Loucy (cell line): Measurements from ENCODE around the gene ANKRD65.

ENCODE experiments used
- H2AFZ ChIP-seq: fragments of 200-600 bp; sonication (generic); 2 replicates; pipeline ENCODE4 v1.6.0; 2016; ENCODE audit warnings: antibody characterized with exemption, mild to moderate bottlenecking, low read length, moderate library complexity
- H3F3A ChIP-seq: fragments of 200-600 bp; 2 replicates; pipeline ENCODE4 v1.6.0; 2016; ENCODE audit warnings: antibody characterized with exemption, low read depth, mild to moderate bottlenecking
- H3K27me3 ChIP-seq: fragments of 200-600 bp; sonication (generic); 2 replicates; pipeline ENCODE4 v1.6.1; 2014; ENCODE audit warnings: low read length, mild to moderate bottlenecking; ENCODE audit not compliant: insufficient read depth, poor library complexity, severe bottlenecking
- H3K36me3 ChIP-seq: fragments of 200-600 bp; sonication (generic); 2 replicates; pipeline ENCODE4 v1.6.1; 2016; ENCODE audit warnings: low read length; ENCODE audit not compliant: insufficient read depth
- H3K4me1 ChIP-seq: fragments of 200-600 bp; sonication (generic); 2 replicates; pipeline ENCODE4 v1.5.1; 2014; ENCODE audit warnings: low read length, mild to moderate bottlenecking; ENCODE audit not compliant: insufficient read depth, poor library complexity, severe bottlenecking
- H3K4me2 ChIP-seq: fragments of 200-600 bp; sonication (generic); 2 replicates; pipeline ENCODE4 v1.6.0; 2014; ENCODE audit warnings: antibody characterized with exemption, low read length, low read depth, mild to moderate bottlenecking; ENCODE audit not compliant: poor library complexity, severe bottlenecking
- H3K4me3 ChIP-seq: fragments of 200-600 bp; sonication (generic); 2 replicates; pipeline ENCODE4 v1.5.1; 2014; ENCODE audit warnings: low read length, mild to moderate bottlenecking, mixed read lengths; ENCODE audit not compliant: poor library complexity, severe bottlenecking
- H3K79me2 ChIP-seq: fragments of 200-600 bp; sonication (generic); 2 replicates; pipeline ENCODE4 v1.6.1; 2014; ENCODE audit warnings: low read length; ENCODE audit not compliant: insufficient read depth
- H3K9ac ChIP-seq: fragments of 200-600 bp; sonication (generic); 2 replicates; pipeline ENCODE4 v1.6.0; 2014; ENCODE audit warnings: mild to moderate bottlenecking, low read depth, low read length, moderate library complexity; ENCODE audit not compliant: poor library complexity, severe bottlenecking
- H3K9me2 ChIP-seq: fragments of 200-600 bp; sonication (generic); replicated peaks from 2 replicates; pipeline ENCODE4 v1.6.1; 2016; ENCODE audit warnings: low read depth, low read length, mixed read lengths
- H3K9me3 ChIP-seq: fragments of 200-600 bp; sonication (generic); 2 replicates; pipeline ENCODE4 v1.6.1; 2014; ENCODE audit warnings: mild to moderate bottlenecking, antibody characterized with exemption, low read length, low read depth; ENCODE audit not compliant: insufficient read depth
- H4K20me1 ChIP-seq: fragments of 200-600 bp; sonication (generic); 2 replicates; pipeline ENCODE4 v1.6.0; 2014; ENCODE audit warnings: antibody characterized with exemption, low read length, mild to moderate bottlenecking; ENCODE audit not compliant: insufficient read depth, poor library complexity, severe bottlenecking
- CTCF ChIP-seq: fragments of 200-600 bp; sonication (generic); conservative IDR thresholded peaks from 2 replicates; pipeline ENCODE4 v1.5.1; 2014; ENCODE audit warnings: mild to moderate bottlenecking, antibody characterized with exemption, low read length
- EZH2phosphoT487 ChIP-seq: fragments of 200-600 bp; IDR thresholded peaks from 2 replicates; pipeline ENCODE4 v1.6.1; 2018; ENCODE audit warnings: antibody characterized with exemption, mild to moderate bottlenecking, moderate library complexity, borderline replicate concordance

The ANKRD65 gene

DNA sequence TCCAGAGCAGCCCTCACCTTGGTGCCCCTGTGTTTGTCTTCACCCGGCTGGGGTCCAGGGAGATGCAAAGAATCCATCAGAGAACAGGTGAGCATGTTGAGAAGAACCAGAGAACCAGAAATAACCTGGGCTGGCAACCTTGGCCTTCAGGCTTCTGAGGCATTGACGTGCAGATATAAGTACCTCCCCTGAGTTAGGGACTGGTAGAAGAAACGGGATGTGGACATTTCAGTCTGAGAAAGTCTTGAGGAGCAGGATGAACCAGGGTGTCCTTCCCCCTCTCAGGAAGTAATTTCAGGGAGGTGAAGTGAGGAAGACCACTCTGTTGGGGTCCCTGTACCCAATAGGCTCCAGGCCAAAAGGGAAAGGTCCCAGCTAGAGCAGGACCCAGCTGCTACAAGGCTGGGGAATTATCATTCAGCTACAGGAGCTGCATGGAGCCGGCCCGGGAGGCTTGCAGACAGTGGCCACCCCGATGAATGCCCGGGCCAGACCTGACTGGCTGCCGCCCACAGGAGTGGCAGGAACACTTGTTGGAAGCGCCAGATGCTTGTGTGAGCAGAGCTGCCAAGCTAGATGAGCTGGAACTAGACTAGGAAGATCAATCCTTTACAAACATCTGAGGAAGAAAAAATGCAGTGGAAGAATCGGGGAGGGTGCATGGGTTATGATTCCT, 44.4 kb downstream of the ANKRD65 start:
- H3K27me3 ChIP-seq, result no peaks in the 10 kb centered on the region
- H3K4me3 ChIP-seq, result peak overlapping the region; percentile 92
- no peak for TF ChIP-seq CTCF
- TF ChIP-seq EZH2phosphoT487, result no peak
- H3K36me3 ChIP-seq, result no peaks in the 10 kb centered on the region
- peak overlapping the region; percentile 98 for H3K4me2 ChIP-seq
- H3K9ac ChIP-seq, result peak overlapping the region; percentile 84
- H3K9me2 ChIP-seq, result no peaks in the 10 kb centered on the region
- H3K9me3 ChIP-seq, result no peaks in the 10 kb centered on the region
- peaks cover 14% of the 10 kb centered on the region for H4K20me1 ChIP-seq
- H3K4me1 ChIP-seq, result peaks cover 30% of the 10 kb centered on the region
- no peak overlapping the region for H2AFZ ChIP-seq
- no peaks in the 10 kb centered on the region for H3F3A ChIP-seq
- peaks cover 38% of the 10 kb centered on the region for H3K79me2 ChIP-seq

DNA sequence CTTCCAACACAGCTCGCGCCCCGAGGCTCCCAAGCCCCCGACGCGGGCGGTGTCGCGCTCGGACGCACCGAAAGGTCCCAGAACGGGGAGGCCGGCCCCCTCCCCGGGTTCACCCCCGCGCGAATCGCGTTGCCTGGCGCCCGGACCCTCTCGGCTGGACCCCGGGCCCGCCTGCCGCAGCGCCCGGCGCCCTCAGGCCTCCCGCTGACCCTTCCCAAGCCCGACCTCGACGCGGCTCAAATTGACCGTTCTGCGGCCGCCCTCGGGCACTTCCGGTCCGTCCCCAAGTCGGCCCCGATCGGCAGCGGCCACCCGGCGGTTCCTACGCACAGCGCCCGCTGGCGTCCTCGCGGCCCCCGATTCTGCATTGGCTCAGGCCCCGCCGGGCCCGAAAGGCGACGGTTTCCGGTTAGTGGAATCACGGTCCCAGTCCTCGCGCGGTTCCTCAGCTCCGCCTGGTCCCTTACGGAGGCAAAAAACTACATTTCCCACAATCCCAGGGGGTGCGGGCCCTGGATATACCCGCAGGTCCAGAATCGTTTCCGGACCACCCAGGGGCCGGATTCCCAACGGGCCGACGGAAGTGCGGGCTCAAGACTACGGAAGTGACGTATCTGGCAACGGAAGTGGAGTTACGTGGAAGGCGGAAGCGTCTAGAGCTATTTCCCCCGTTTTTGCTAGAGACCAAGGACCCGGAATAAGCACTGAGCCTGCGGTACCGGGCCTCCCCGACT, 46.0 kb downstream of the ANKRD65 start, which contains the start of gene AURKAIP1:
AURKAIP1 (minus strand) TSS at position 279 of the 734 bp plus-strand sequence. CDS start 451 bp downstream, outside the sequence.
- H3K4me2 ChIP-seq, result peak within 1 kb of the TSS; percentile 99
- no peaks in the 10 kb centered on the region for H3K9me2 ChIP-seq
- H3K27me3 ChIP-seq, result no peaks in the 10 kb centered on the region
- peaks cover 40% of the 10 kb centered on the region for H3K4me1 ChIP-seq
- no peaks in the 10 kb centered on the region for H3K36me3 ChIP-seq
- H3F3A ChIP-seq, result no peaks in the 10 kb centered on the region
- peak within 1 kb of the TSS; percentile 97 for H3K9ac ChIP-seq
- H3K9me3 ChIP-seq, result no peaks in the 10 kb centered on the region
- peaks cover 40% of the 10 kb centered on the region for H3K79me2 ChIP-seq
- 0 out of 2 replicates have a peak, but pooled peaks have one; percentile 23 for TF ChIP-seq CTCF
- TF ChIP-seq EZH2phosphoT487, result no peak
- peak within 1 kb of the TSS; percentile 78 for H2AFZ ChIP-seq
- H4K20me1 ChIP-seq, result peaks cover 26% of the 10 kb centered on the region
- peak within 1 kb of the TSS; percentile 92 for H3K4me3 ChIP-seq

DNA sequence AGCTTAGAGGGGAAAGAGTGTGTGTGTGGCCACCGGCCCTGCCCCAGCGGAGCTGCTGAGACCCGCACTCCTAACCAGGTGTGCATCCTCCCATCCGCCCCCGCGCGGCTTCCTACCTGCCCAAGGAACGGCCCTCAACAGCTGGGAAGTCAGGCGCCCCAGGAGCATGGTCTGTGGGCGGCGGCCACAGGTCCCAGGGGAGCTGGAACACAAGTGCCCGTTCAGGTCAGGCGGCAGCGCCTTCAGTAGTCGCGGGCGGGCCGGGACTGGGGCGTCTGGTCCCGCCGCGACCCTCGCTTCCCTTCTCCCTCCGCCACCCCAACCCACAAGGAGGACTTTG, 46.5 kb downstream of the ANKRD65 start:
- H3K36me3 ChIP-seq, result no peaks in the 10 kb centered on the region
- H3K4me1 ChIP-seq, result peaks cover 40% of the 10 kb centered on the region
- H3K4me2 ChIP-seq, result peak overlapping the region; percentile 99
- H3F3A ChIP-seq, result no peaks in the 10 kb centered on the region
- H3K9ac ChIP-seq, result peak overlapping the region; percentile 97
- no peaks in the 10 kb centered on the region for H3K9me3 ChIP-seq
- H4K20me1 ChIP-seq, result peaks cover 26% of the 10 kb centered on the region
- H3K4me3 ChIP-seq, result peak overlapping the region; percentile 92
- TF ChIP-seq CTCF (no peak), EZH2phosphoT487 (no peak)
- H3K79me2 ChIP-seq, result peaks cover 40% of the 10 kb centered on the region
- no peaks in the 10 kb centered on the region for H3K9me2 ChIP-seq
- H3K27me3 ChIP-seq, result no peaks in the 10 kb centered on the region
- peak overlapping the region; percentile 78 for H2AFZ ChIP-seq
